Endodermal cell (in vitro differentiated cells): Measurements from ENCODE around the gene IKZF1. TPM values are rescaled to one million over a fixed set of nuclear protein-coding genes. Genes with fewer than 3 reads are reported as not detected.

Experiments used
- DNase-seq: peaks from one replicate; pipeline ENCODE4 v3.0.0-alpha.2; 2017
- H3K27ac ChIP-seq: 2 replicates; pipeline ENCODE4 v1.5.1; 2013; ENCODE audit warnings: mild to moderate bottlenecking, low read depth, low read length, moderate library complexity
- H3K27me3 ChIP-seq: 2 replicates; pipeline ENCODE4 v1.6.1; 2013; ENCODE audit warnings: mild to moderate bottlenecking, low read length, moderate library complexity; ENCODE audit not compliant: insufficient read depth, control insufficient read depth, poor library complexity, severe bottlenecking
- H3K36me3 ChIP-seq: 2 replicates; pipeline ENCODE4 v1.7.0; 2013; ENCODE audit warnings: mild to moderate bottlenecking, low read length, moderate library complexity; ENCODE audit not compliant: control insufficient read depth, insufficient read depth
- H3K4me1 ChIP-seq: one replicate; pipeline ENCODE4 v1.7.0; 2013; ENCODE audit warnings: low read length; ENCODE audit not compliant: control insufficient read depth, insufficient read depth
- H3K4me3 ChIP-seq: 2 replicates; pipeline ENCODE4 v1.5.1; 2013; ENCODE audit warnings: mild to moderate bottlenecking, low read length, moderate library complexity
- H3K9ac ChIP-seq: 2 replicates; pipeline ENCODE4 v1.6.1; 2013; ENCODE audit warnings: mild to moderate bottlenecking, low read length, moderate library complexity; ENCODE audit not compliant: poor library complexity, severe bottlenecking; ENCODE audit errors: extremely low read depth
- H3K9me3 ChIP-seq: 2 replicates; pipeline ENCODE4 v1.6.1; 2013; ENCODE audit warnings: mild to moderate bottlenecking, low read length, moderate library complexity; ENCODE audit not compliant: control insufficient read depth
- H3K27ac Mint-ChIP-seq: 2 replicates; pipeline ENCODE4 v1.8.0; 2020; ENCODE audit warnings: mixed read lengths
- H3K27me3 Mint-ChIP-seq: 2 replicates; pipeline ENCODE4 v1.8.0; 2021; ENCODE audit warnings: mild to moderate bottlenecking, mixed read lengths; ENCODE audit not compliant: insufficient read depth
- H3K36me3 Mint-ChIP-seq: 2 replicates; pipeline ENCODE4 v1.8.0; 2020; ENCODE audit warnings: low read depth, mixed read lengths
- H3K4me1 Mint-ChIP-seq: 2 replicates; pipeline ENCODE4 v1.8.0; 2020; ENCODE audit warnings: mixed read lengths
- H3K4me3 Mint-ChIP-seq: 2 replicates; pipeline ENCODE4 v1.8.0; 2020; ENCODE audit warnings: mild to moderate bottlenecking, moderate library complexity, mixed read lengths
- H3K9me3 Mint-ChIP-seq: 2 replicates; pipeline ENCODE4 v1.8.0; 2020; ENCODE audit warnings: mild to moderate bottlenecking, mixed read lengths
- WGBS, 2 experiments: methylation state at CpG; one replicate each; pipeline versions ENCODE4 v1.1.5 to v1.1.7; 2013; ENCODE audit warnings: missing lambda C conversion rate in 2 of 2, mixed read lengths in 1 of 2; ENCODE audit not compliant: insufficient coverage in 1 of 2, insufficient read length in 1 of 2; 5-methylcytosine and 5-hydroxymethylcytosine counted together
- total RNA-seq, 2 donors: library from RNA; stranded (reverse); fragmentation: NEBNext Ultra II Directional in 1 of 2; extraction: Animal tissue kit (Norgen Biotek cat#: 25700) in 1 of 2; gene quantifications; 2 replicates in 1 of 2; 3 replicates in 1 of 2; pipeline ENCODE4 v1.2.1, GENCODE V29; 2021
- TF ChIP-seq, protein P1 (sequence below): fragments of 200-600 bp; sonication (generic); conservative IDR thresholded peaks from 2 replicates; pipeline ENCODE4 v1.5.0; 2021; ENCODE audit warnings: antibody characterized with exemption, mild to moderate bottlenecking

Gene IKZF1
- total RNA-seq, 2 donors from 2014 or later, result 0.44 to 0.55 TPM

GRCh38 chr7:50397971-50398324, 93.4 kb downstream of the IKZF1 start:
- Mint-ChIP-seq H3K27ac (no peak overlapping the region), H3K9me3 (no peaks in the 10 kb centered on the region), H3K4me3 (no peak overlapping the region), H3K27me3 (no peaks in the 10 kb centered on the region), H3K4me1 (no peaks in the 10 kb centered on the region), H3K36me3 (no peaks in the 10 kb centered on the region)
- H3K4me3 ChIP-seq, result no peak overlapping the region
- no peaks in the 10 kb centered on the region for H3K27me3 ChIP-seq
- 97 to 100% methylated on average over 1 of the region's 1 CpG for WGBS, 2 experiments
- TF ChIP-seq, protein P1, sequence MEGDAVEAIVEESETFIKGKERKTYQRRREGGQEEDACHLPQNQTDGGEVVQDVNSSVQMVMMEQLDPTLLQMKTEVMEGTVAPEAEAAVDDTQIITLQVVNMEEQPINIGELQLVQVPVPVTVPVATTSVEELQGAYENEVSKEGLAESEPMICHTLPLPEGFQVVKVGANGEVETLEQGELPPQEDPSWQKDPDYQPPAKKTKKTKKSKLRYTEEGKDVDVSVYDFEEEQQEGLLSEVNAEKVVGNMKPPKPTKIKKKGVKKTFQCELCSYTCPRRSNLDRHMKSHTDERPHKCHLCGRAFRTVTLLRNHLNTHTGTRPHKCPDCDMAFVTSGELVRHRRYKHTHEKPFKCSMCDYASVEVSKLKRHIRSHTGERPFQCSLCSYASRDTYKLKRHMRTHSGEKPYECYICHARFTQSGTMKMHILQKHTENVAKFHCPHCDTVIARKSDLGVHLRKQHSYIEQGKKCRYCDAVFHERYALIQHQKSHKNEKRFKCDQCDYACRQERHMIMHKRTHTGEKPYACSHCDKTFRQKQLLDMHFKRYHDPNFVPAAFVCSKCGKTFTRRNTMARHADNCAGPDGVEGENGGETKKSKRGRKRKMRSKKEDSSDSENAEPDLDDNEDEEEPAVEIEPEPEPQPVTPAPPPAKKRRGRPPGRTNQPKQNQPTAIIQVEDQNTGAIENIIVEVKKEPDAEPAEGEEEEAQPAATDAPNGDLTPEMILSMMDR, result no peak
- H3K9me3 ChIP-seq, result no peaks in the 10 kb centered on the region
- H3K36me3 ChIP-seq, result no peaks in the 10 kb centered on the region
- H3K9ac ChIP-seq, result no peak overlapping the region
- DNase-seq, result no peak
- H3K4me1 ChIP-seq, result no peaks in the 10 kb centered on the region
- no peak overlapping the region for H3K27ac ChIP-seq

DNA sequence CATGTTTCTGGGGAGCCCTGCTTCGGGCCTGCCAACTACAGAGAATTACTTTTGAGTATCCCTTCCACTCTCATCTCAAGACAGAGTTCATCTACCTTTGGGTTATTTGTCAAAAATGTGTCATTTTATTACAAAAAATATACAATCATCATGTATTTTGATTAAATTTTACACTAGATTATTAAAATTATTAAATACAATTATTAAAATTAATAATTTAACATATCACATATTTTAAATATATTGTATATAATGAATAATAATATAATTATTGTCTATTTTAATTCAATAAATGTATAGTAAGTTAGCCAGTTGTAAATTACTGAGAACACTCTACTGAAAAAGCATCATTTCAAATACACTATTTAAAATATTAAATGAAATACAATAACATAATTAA, 94.7 kb downstream of the IKZF1 start:
- no peaks in the 10 kb centered on the region for H3K4me1 ChIP-seq
- Mint-ChIP-seq H3K36me3 (no peaks in the 10 kb centered on the region), H3K9me3 (no peaks in the 10 kb centered on the region), H3K4me1 (no peaks in the 10 kb centered on the region), H3K27ac (no peak overlapping the region), H3K4me3 (no peak overlapping the region), H3K27me3 (no peaks in the 10 kb centered on the region)
- no peaks in the 10 kb centered on the region for H3K9me3 ChIP-seq
- no peaks in the 10 kb centered on the region for H3K36me3 ChIP-seq
- no peak overlapping the region for H3K27ac ChIP-seq
- TF ChIP-seq, protein P1, result no peak
- no peak for DNase-seq
- H3K9ac ChIP-seq, result no peak overlapping the region
- no peak overlapping the region for H3K4me3 ChIP-seq
- 97% methylated on average over 1 of the region's 1 CpG; no CpG with 5 or more reads in 1 of the 2 experiments for WGBS, 2 experiments
- no peaks in the 10 kb centered on the region for H3K27me3 ChIP-seq

DNA sequence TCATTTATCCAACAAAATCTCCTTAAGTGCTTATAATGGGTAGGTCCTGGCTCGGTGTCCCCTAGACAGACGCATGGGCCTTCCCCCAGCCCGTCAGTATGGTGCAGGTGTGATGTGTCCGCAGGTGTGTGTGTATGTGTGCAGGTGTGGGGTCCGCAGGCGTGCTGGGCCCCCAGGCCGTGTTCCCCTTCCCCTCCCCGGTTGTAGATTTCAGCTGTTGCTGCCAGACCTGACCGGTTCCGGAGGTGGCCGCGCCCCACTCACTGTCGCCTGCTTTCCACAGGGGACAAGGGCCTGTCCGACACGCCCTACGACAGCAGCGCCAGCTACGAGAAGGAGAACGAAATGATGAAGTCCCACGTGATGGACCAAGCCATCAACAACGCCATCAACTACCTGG, 95.1 kb downstream of the IKZF1 start:
- Mint-ChIP-seq H3K4me1 (no peaks in the 10 kb centered on the region), H3K27me3 (no peaks in the 10 kb centered on the region), H3K27ac (no peak overlapping the region), H3K36me3 (no peaks in the 10 kb centered on the region), H3K9me3 (no peaks in the 10 kb centered on the region), H3K4me3 (no peak overlapping the region)
- Histone ChIP-seq H3K9ac (no peak overlapping the region), H3K4me1 (no peaks in the 10 kb centered on the region), H3K36me3 (no peaks in the 10 kb centered on the region), H3K9me3 (no peaks in the 10 kb centered on the region), H3K4me3 (no peak overlapping the region), H3K27me3 (no peaks in the 10 kb centered on the region), H3K27ac (no peak overlapping the region)
- 87 to 95% methylated on average over 6 to 21 of the region's 21 CpGs for WGBS, 2 experiments
- no peak for DNase-seq
- TF ChIP-seq, protein P1, result no peak
